Measurements from ENCODE around the gene LBHD1. TPM values are rescaled to one million over a fixed set of nuclear protein-coding genes. Genes with fewer than 3 reads are reported as not detected.

Gene LBHD1
- 1 to 10 TPM; 1.4 to 4.0 (median 2.8) TPM for total RNA-seq
- polyA plus RNA-seq, result 10 to 100 TPM in 1 of 2 donors, 1 to 10 TPM in 1; 7.1 to 21.7 TPM

GRCh38 chr11:62671608-62672389 is at the start of gene LBHD1, which contains the start of gene UQCC3:
TSS of gene LBHD1 (minus strand) at chr11:62672267. CDS start at chr11:62670031, 2,236 bp downstream.
TSS of gene UQCC3 (plus strand) at chr11:62671673. CDS start at chr11:62671746, 73 bp downstream.
- peak within 1 kb of the TSS; percentile 52 to 91 (median 83) for H3K27ac ChIP-seq
- peaks cover 0 to under 1% (median 0%) of the 10 kb centered on the region in 3 donors for H3K36me3 ChIP-seq
- intact Hi-C loops (cut with DNase I), result no loop called here
- H3K4me1 ChIP-seq, result peaks cover 11 to 37% (median 30%) of the 10 kb centered on the region in 3 donors
- WGBS, 2 donors, result 0 to 1% methylated on average over 55 to 59 of the region's 59 CpGs
- no peak for TF ChIP-seq CTCF (IDR thresholded peaks at IDR 0.05)
- ATAC-seq (peak; percentile 71 to 86 (median 84)), FAIRE-seq (no peak), DNase-seq (peak; percentile 71 to 88 (median 78))
- no peaks in the 10 kb centered on the region for H3K9me3 ChIP-seq
- H3K27me3 ChIP-seq, result no peaks in the 10 kb centered on the region
- H3K4me3 ChIP-seq, result peak within 1 kb of the TSS; percentile 72 to 95 (median 86)

GRCh38 chr11:62719302-62719978 is 47.4 kb upstream of the LBHD1 start:
- intact Hi-C loops (cut with DNase I), result no loop called here
- H3K27me3 ChIP-seq, result no peaks in the 10 kb centered on the region
- no peak overlapping the region for H3K27ac ChIP-seq
- TF ChIP-seq CTCF (IDR thresholded peaks at IDR 0.05), result no peak
- peaks cover 8 to 13% (median 11%) of the 10 kb centered on the region in 3 donors for H3K4me1 ChIP-seq
- no peaks in the 10 kb centered on the region for H3K9me3 ChIP-seq
- no peak for DNase-seq
- H3K4me3 ChIP-seq, result no peak overlapping the region
- no peak for ATAC-seq
- WGBS, 2 donors, result 89 to 90% methylated on average over 2 of the region's 2 CpGs
- no peak for FAIRE-seq
- H3K36me3 ChIP-seq, result peaks cover 9 to 88% (median 71%) of the 10 kb centered on the region in 3 donors

- peak overlapping the region in 1 of 4 donors; percentile 23 for H3K27ac ChIP-seq
- no peak overlapping the region for H3K4me3 ChIP-seq
- intact Hi-C loops (cut with DNase I), result no loop called here
- H3K27me3 ChIP-seq, result no peaks in the 10 kb centered on the region
- ATAC-seq (no peak), DNase-seq (no peak), FAIRE-seq (no peak)
- H3K36me3 ChIP-seq, result peaks cover 4 to 66% (median 49%) of the 10 kb centered on the region in 3 donors
- 49 to 62% methylated on average over 11 of the region's 11 CpGs for WGBS, 2 donors
- H3K9me3 ChIP-seq, result no peaks in the 10 kb centered on the region
- H3K4me1 ChIP-seq, result peaks cover 24 to 31% (median 27%) of the 10 kb centered on the region in 3 donors
- TF ChIP-seq CTCF (IDR thresholded peaks at IDR 0.05), result no peak
These were observed 44.7 kb upstream of the LBHD1 start for GRCh38 chr11:62716816-62717215.

- peaks cover 4 to 60% (median 43%) of the 10 kb centered on the region in 3 donors for H3K36me3 ChIP-seq
- no peak for FAIRE-seq
- no peaks in the 10 kb centered on the region for H3K27me3 ChIP-seq
- intact Hi-C loops (cut with DNase I), result no loop called here
- peak overlapping the region in 1 of 4 donors; percentile 23 for H3K27ac ChIP-seq
- no peak for ATAC-seq
- no peak for DNase-seq
- 66 to 67% methylated on average over 5 of the region's 5 CpGs for WGBS, 2 donors
- TF ChIP-seq CTCF (IDR thresholded peaks at IDR 0.05), result no peak
- H3K4me3 ChIP-seq, result no peak overlapping the region
- H3K4me1 ChIP-seq, result peaks cover 29 to 37% (median 33%) of the 10 kb centered on the region in 3 donors
- H3K9me3 ChIP-seq, result no peaks in the 10 kb centered on the region
These were observed 44.1 kb upstream of the LBHD1 start for GRCh38 chr11:62716206-62716605.
